Astrocyte of the spinal cord (primary cell): ENCODE results near the gene POU3F1.

ENCODE experiments used
- DNase-seq: peaks from one replicate; pipeline ENCODE4 v3.0.0; 2011; ENCODE audit warnings: low read depth, low spot score
- H3K4me3 ChIP-seq: 2 replicates; pipeline ENCODE4 v1.5.1; 2011; ENCODE audit warnings: low read depth, mild to moderate bottlenecking, low read length, moderate library complexity
- in situ Hi-C: cut with HindIII; loops from 2 replicates; pipeline ENCODE4 v1.10.0; 2017; ENCODE audit warnings: low sequenced_read_pairs
- TF ChIP-seq, protein P1 (sequence below): IDR thresholded peaks from 2 replicates; pipeline ENCODE4 v1.5.1; 2012; ENCODE audit warnings: low read depth, mild to moderate bottlenecking, low read length, inconsistent platforms

The POU3F1 gene

GRCh38 chr1:38000233-38000528 is 46.4 kb downstream of the POU3F1 start:
- in situ Hi-C loops = no loop called here
- TF ChIP-seq, protein P1, sequence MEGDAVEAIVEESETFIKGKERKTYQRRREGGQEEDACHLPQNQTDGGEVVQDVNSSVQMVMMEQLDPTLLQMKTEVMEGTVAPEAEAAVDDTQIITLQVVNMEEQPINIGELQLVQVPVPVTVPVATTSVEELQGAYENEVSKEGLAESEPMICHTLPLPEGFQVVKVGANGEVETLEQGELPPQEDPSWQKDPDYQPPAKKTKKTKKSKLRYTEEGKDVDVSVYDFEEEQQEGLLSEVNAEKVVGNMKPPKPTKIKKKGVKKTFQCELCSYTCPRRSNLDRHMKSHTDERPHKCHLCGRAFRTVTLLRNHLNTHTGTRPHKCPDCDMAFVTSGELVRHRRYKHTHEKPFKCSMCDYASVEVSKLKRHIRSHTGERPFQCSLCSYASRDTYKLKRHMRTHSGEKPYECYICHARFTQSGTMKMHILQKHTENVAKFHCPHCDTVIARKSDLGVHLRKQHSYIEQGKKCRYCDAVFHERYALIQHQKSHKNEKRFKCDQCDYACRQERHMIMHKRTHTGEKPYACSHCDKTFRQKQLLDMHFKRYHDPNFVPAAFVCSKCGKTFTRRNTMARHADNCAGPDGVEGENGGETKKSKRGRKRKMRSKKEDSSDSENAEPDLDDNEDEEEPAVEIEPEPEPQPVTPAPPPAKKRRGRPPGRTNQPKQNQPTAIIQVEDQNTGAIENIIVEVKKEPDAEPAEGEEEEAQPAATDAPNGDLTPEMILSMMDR = no peak
- H3K4me3 ChIP-seq = peak overlapping the region; percentile 10
- no peak for DNase-seq

GRCh38 chr1:37999430-38000232 is 47.0 kb downstream of the POU3F1 start:
- no peak overlapping the region for H3K4me3 ChIP-seq
- TF ChIP-seq, protein P1 = no peak
- DNase-seq = peak; percentile 71
- in situ Hi-C loops = no loop called here

GRCh38 chr1:37998913-37999429 is 47.6 kb downstream of the POU3F1 start:
- TF ChIP-seq, protein P1 = no peak
- DNase-seq = no peak
- H3K4me3 ChIP-seq = no peak overlapping the region
- in situ Hi-C loops = no loop called here

DNA sequence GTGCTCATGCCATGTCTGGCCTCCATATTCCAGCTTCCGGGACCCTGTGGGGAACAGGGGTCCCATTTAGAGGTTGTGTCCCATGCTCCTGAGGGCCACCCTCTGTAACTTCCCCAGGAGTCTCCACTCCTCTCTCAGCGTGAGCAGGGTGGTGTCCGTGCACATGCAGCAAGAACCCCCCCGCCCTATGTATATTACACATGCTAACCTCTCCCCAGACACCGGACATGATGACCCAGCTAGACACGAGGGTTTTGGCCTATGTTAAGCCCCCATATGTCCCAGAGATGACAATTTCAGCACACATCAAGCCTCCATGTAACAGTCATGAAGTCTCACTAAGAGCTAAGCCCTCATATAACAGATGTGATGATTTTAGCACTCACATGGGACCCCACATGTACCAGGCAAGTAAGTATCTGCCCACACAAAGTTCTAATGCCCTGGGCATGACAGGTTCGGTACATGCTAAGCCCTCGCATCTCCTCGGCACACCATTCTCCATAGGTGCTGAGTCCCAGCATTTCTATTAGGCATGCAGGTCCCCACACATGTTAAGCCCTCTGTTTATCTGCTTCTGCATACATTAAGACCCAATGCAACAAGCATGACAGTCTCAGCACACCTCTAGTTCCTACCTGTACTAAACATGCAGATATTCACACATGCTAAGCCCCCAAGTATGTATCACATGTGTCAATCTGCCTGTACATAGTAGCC is 48.3 kb downstream of the POU3F1 start:
- in situ Hi-C loops = no loop called here
- H3K4me3 ChIP-seq = no peak overlapping the region
- TF ChIP-seq, protein P1 = no peak
- no peak for DNase-seq

GRCh38 chr1:37997256-37998088 is 49.1 kb downstream of the POU3F1 start:
- H3K4me3 ChIP-seq = no peak overlapping the region
- in situ Hi-C loops = no loop called here
- TF ChIP-seq, protein P1 = no peak
- DNase-seq = no peak

DNA sequence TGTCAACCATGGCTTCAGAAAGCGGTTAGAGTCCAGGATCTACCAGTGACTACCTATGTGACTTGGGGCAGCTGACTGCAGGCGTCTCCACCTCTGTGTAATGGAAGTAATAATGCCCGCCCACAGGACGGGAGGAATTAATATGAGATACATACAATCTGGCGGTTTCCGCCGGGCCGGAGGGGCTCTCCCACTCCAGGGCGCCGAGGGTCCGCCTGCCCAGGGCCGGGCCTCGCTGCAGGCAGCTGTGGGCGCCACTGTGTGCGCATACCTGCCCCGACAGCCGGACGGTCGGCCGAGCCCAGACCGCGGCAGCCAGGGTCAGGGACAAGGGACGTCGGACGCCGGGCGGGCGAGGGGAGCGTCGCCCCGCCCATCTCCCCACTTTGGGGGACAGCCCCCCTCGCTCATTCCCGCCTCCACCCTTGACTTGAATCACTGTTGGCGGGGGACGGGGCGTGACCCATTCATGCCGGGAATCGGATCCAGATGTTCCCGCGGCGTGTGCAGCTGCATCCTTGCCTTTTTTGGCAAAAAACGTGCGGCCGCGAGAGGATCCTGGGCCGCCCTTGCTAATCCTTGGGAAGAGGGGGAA is 50.7 kb downstream of the POU3F1 start:
- peak; percentile 95 for DNase-seq
- TF ChIP-seq, protein P1 = no peak
- in situ Hi-C loops = no loop called here
- H3K4me3 ChIP-seq = peak overlapping the region; percentile 12
